Measurements from ENCODE around the gene WDTC1. TPM values are rescaled to one million over a fixed set of nuclear protein-coding genes. Genes with fewer than 3 reads are reported as not detected.

WDTC1 gene
- total RNA-seq, 4 donors from 2014 or later = 36.8 to 85.5 (median 60.6) TPM

DNA sequence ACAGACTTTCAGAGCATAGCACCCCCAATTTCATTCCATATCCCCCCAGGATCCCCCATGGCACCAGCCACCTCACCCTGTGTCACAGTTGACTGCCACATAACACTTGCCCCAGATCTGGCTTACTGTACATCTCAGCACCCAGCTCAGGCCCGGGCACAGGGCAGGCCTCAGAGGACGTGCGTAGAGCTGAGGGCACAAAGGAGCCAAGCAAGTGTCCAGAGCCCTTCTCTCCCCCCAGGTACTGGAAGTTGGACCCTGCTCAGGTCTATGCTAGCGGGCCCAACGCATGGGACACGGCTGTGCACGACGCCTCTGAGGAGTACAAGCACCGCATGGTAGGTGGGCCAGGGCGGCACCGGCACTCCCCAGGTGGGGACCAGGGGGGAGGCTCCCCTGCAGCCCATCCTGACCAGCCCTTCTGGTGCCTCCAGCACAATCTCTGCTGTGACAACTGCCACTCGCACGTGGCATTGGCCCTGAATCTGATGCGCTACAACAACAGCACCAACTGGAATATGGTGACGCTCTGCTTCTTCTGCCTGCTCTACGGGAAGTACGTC is 99.4 kb downstream of the WDTC1 start:
- DNase-seq (no peak), ATAC-seq (no peak)
- TF ChIP-seq, protein P1, sequence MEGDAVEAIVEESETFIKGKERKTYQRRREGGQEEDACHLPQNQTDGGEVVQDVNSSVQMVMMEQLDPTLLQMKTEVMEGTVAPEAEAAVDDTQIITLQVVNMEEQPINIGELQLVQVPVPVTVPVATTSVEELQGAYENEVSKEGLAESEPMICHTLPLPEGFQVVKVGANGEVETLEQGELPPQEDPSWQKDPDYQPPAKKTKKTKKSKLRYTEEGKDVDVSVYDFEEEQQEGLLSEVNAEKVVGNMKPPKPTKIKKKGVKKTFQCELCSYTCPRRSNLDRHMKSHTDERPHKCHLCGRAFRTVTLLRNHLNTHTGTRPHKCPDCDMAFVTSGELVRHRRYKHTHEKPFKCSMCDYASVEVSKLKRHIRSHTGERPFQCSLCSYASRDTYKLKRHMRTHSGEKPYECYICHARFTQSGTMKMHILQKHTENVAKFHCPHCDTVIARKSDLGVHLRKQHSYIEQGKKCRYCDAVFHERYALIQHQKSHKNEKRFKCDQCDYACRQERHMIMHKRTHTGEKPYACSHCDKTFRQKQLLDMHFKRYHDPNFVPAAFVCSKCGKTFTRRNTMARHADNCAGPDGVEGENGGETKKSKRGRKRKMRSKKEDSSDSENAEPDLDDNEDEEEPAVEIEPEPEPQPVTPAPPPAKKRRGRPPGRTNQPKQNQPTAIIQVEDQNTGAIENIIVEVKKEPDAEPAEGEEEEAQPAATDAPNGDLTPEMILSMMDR (IDR thresholded peaks at IDR 0.05 in 4 of 5, conservative IDR thresholded peaks at IDR 0.05 in 1 of 5) = no peak
- no peak for TF ChIP-seq POLR2A (IDR thresholded peaks at IDR 0.05)
- Histone ChIP-seq H3K36me3 (peaks cover 0 to 47% of the 10 kb centered on the region in 2 donors), H3K27me3 (no peaks in the 10 kb centered on the region), H3K27ac (no peak overlapping the region), H3K4me3 (no peak overlapping the region), H3K4me1 (peaks cover 5 to 6% of the 10 kb centered on the region in 2 donors), H3K9me3 (no peaks in the 10 kb centered on the region)
- in situ Hi-C loops (cut with MboI; ENCODE audit: low sequenced_read_pairs in 4 of 4) = no loop called here
- intact Hi-C loops (cut with DNase I; ENCODE audit: low total_unique reads) = no loop called here

DNA sequence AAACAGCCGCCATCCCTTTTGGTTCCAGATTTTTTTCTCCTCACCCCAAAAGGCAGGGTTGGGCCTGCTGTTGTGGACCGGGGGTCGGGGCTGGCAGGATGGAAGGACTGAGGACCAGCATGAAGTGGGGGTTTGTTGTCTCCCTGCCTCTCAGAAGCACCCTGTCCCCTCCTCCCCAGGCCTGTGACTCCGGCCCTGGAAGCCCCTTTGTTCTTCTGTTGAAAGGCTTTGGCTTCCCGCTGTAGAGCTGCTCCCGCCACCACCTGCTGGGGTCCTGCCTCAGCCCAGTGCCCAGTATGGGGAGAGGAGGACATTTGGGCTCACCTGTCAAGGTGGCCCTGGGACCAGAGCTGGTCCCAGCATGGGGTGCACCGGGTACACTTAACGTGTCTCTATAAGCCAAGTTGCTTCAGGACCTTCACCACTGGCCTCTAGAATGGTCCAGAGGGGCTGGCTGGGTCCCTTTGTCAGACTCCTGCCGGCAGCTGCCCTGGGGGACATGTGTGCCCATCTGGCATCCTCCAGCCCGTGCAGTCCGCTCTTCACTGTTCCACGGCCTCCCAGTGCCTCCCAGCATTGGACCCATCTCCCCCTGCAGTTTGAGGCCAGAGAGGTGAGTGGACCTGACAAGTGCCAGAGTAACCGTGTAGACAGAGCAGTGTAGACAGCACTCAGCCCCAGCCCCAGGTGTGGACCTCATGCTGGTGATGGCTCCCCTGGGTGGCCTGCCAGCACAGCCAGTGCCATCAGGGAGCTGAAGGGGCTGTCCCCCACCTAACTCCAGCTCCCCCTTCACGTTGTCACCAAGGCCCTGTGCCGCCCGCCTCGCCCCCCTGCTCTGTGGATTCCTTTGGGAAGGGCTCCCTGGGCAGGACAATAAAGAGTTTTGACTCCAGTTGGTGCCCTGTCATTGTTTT is 101.3 kb downstream of the WDTC1 start:
- ATAC-seq (no peak), DNase-seq (no peak)
- H3K36me3 ChIP-seq = peaks cover 0 to 47% of the 10 kb centered on the region in 2 donors
- no peak overlapping the region for H3K4me3 ChIP-seq
- TF ChIP-seq, protein P1 (IDR thresholded peaks at IDR 0.05 in 4 of 5, conservative IDR thresholded peaks at IDR 0.05 in 1 of 5) = no peak
- TF ChIP-seq POLR2A (IDR thresholded peaks at IDR 0.05) = no peak
- H3K27ac ChIP-seq = no peak overlapping the region
- no peaks in the 10 kb centered on the region for H3K4me1 ChIP-seq
- intact Hi-C loops (cut with DNase I; ENCODE audit: low total_unique reads) = no loop called here
- no peaks in the 10 kb centered on the region for H3K9me3 ChIP-seq
- H3K27me3 ChIP-seq = no peaks in the 10 kb centered on the region
- in situ Hi-C loops (cut with MboI; ENCODE audit: low sequenced_read_pairs in 4 of 4) = no loop called here

DNA sequence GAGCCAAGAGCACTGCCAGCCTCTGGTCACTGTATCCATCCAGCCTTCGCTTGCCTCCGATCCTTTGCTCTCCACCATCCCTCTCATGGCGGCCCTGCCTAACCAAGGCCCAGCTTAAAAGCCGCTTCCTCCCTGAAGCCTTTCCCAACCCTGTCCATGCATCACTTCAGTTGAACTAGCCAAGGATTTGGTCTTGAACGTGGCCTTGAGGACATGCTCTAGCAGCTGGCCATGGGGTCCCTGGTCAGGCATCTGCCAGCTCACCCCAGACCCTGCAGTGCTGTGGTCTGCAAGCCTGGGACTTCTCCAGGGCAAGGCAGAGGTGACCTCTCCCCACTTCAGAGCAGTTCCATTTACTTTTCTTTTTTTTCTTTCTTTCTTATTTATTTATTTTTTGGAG is 102.3 kb downstream of the WDTC1 start:
- in situ Hi-C loops (cut with MboI; ENCODE audit: low sequenced_read_pairs in 4 of 4) = no loop called here
- intact Hi-C loops (cut with DNase I; ENCODE audit: low total_unique reads) = no loop called here
- Histone ChIP-seq H3K9me3 (no peaks in the 10 kb centered on the region), H3K36me3 (peaks cover 0 to 45% of the 10 kb centered on the region in 2 donors), H3K27ac (no peak overlapping the region), H3K4me1 (no peaks in the 10 kb centered on the region), H3K27me3 (no peaks in the 10 kb centered on the region), H3K4me3 (no peak overlapping the region)
- no peak for ATAC-seq
- TF ChIP-seq, protein P1 (IDR thresholded peaks at IDR 0.05 in 4 of 5, conservative IDR thresholded peaks at IDR 0.05 in 1 of 5) = no peak
- no peak for TF ChIP-seq POLR2A (IDR thresholded peaks at IDR 0.05)
- DNase-seq = no peak

DNA sequence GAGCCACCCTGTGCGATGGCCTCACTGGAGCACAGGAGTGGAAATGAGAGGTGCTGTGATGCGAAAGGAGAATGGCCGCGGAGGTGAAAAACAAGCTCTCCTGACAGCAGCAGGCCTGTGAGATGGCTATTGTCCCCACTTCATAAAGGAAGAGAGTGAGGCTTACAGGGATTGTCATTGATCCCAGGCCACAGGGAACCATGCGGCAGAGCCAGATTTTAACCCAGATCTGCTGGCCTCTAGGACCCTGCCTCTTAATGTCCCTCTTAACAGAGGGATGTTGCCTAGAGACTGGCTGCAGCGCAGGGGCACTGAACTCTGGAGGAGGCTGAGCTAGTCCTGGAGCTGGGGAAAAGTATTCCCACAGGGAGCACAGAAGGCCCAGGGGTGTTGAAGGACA is 104.3 kb downstream of the WDTC1 start:
- Histone ChIP-seq H3K4me3 (no peak overlapping the region), H3K36me3 (peaks cover 0 to 28% of the 10 kb centered on the region in 2 donors), H3K9me3 (no peaks in the 10 kb centered on the region), H3K4me1 (no peaks in the 10 kb centered on the region), H3K27ac (no peak overlapping the region), H3K27me3 (no peaks in the 10 kb centered on the region)
- ATAC-seq (no peak), DNase-seq (no peak)
- TF ChIP-seq, protein P1 (IDR thresholded peaks at IDR 0.05 in 4 of 5, conservative IDR thresholded peaks at IDR 0.05 in 1 of 5) = no peak
- no peak for TF ChIP-seq POLR2A (IDR thresholded peaks at IDR 0.05)
- in situ Hi-C loops (cut with MboI; ENCODE audit: low sequenced_read_pairs in 4 of 4) = no loop called here
- intact Hi-C loops (cut with DNase I; ENCODE audit: low total_unique reads) = no loop called here
